KMS-11 (cell line): Measurements from ENCODE around the gene MYO7B.

Experiments used
- H2AFZ ChIP-seq: fragments of 200-600 bp; sonication (generic); 2 replicates; pipeline ENCODE4 v1.6.1; 2016; ENCODE audit warnings: antibody characterized with exemption, mixed run types, low read depth
- H3K27ac ChIP-seq: fragments of 200-600 bp; sonication (generic); 2 replicates; pipeline ENCODE4 v1.6.1; 2016; ENCODE audit warnings: mild to moderate bottlenecking, mixed run types
- H3K27me3 ChIP-seq: fragments of 200-600 bp; sonication (generic); 2 replicates; pipeline ENCODE4 v1.6.1; 2017; ENCODE audit warnings: mild to moderate bottlenecking, low read depth, mixed run types, moderate library complexity; ENCODE audit not compliant: insufficient read depth
- H3K36me3 ChIP-seq: fragments of 200-600 bp; sonication (generic); 2 replicates; pipeline ENCODE4 v1.6.1; 2017; ENCODE audit warnings: mild to moderate bottlenecking, mixed run types; ENCODE audit not compliant: insufficient read depth
- H3K4me1 ChIP-seq: fragments of 200-600 bp; sonication (generic); 2 replicates; pipeline ENCODE4 v1.6.1; 2016; ENCODE audit warnings: mild to moderate bottlenecking, low read depth, mixed run types; ENCODE audit not compliant: poor library complexity, severe bottlenecking
- H3K4me2 ChIP-seq: fragments of 200-600 bp; sonication (generic); 2 replicates; pipeline ENCODE4 v1.7.0; 2016; ENCODE audit warnings: mild to moderate bottlenecking, mixed run types
- H3K4me3 ChIP-seq: fragments of 200-600 bp; sonication (generic); IDR thresholded peaks from 2 replicates; pipeline ENCODE4 v1.6.1; 2017; ENCODE audit warnings: low read depth, low read length, mixed read lengths; ENCODE audit not compliant: insufficient read depth
- H3K79me2 ChIP-seq: fragments of 200-600 bp; sonication (generic); 2 replicates; pipeline ENCODE4 v1.6.1; 2016; ENCODE audit warnings: low read depth, mixed run types; ENCODE audit not compliant: insufficient read depth
- H3K9ac ChIP-seq: fragments of 200-600 bp; sonication (generic); 2 replicates; pipeline ENCODE4 v1.6.1; 2016; ENCODE audit warnings: mild to moderate bottlenecking, mixed run types
- H4K20me1 ChIP-seq: fragments of 200-600 bp; sonication (generic); 2 replicates; pipeline ENCODE4 v1.6.1; 2016; ENCODE audit warnings: mild to moderate bottlenecking, mixed run types; ENCODE audit not compliant: insufficient read depth
- TF ChIP-seq, protein P1 (sequence below): fragments of 200-600 bp; sonication (generic); conservative IDR thresholded peaks from 2 replicates; pipeline ENCODE4 v1.6.1; 2017; ENCODE audit warnings: low read depth, mild to moderate bottlenecking, antibody characterized with exemption, low read length, moderate library complexity, mixed read lengths

Gene MYO7B

DNA sequence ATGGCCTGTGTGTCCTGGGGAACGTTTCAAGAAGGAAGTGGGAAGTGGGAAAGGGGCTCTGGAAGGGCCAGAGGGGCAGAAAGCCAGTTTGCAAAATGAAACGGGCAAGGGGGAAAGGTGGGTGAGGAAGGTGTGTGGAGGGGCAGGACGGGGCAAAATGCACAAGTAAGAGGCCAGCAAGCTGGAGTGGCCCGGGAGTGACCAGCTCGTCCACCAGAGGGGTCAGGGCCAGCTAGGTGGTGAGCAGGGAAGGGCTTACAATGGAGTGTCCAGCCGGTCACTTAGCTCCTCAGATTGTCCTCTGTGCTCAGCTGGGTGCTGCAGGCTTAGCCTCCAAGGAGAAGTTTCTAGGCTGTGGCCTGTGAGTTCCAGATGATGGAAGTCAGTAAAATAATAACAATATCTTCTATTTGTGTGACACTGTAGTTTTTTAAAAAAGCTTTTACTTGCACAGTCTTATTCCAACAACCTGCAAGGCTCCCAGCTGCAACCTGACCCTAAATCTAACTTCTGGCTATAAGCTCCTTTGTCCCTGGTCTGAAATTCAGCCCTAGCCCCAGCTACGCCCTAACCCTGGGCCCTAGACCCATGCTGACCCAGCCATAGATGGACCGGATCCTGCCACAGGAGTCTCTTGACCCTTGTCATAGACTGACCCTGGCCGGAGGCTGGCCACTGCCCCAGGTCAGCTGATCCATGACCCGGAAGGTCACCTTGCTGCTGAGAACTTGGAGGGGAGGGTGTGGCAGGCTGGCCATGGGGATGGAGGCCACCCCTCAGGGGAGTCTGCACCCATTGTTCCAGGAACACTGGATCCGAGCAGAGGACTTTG is 29.2 kb downstream of the MYO7B start:
- H4K20me1 ChIP-seq, result no peaks in the 10 kb centered on the region
- no peak overlapping the region; the same call in 1 of the 2 replicates for H3K4me2 ChIP-seq
- no peak overlapping the region for H3K4me3 ChIP-seq
- H3K79me2 ChIP-seq, result no peaks in the 10 kb centered on the region
- H2AFZ ChIP-seq, result no peak overlapping the region
- H3K4me1 ChIP-seq, result peaks cover 19% of the 10 kb centered on the region
- H3K36me3 ChIP-seq, result no peaks in the 10 kb centered on the region
- H3K27ac ChIP-seq, result no peak overlapping the region
- no peak overlapping the region for H3K9ac ChIP-seq
- peaks cover 39% of the 10 kb centered on the region; the same call in 1 of the 2 replicates for H3K27me3 ChIP-seq
- TF ChIP-seq, protein P1, sequence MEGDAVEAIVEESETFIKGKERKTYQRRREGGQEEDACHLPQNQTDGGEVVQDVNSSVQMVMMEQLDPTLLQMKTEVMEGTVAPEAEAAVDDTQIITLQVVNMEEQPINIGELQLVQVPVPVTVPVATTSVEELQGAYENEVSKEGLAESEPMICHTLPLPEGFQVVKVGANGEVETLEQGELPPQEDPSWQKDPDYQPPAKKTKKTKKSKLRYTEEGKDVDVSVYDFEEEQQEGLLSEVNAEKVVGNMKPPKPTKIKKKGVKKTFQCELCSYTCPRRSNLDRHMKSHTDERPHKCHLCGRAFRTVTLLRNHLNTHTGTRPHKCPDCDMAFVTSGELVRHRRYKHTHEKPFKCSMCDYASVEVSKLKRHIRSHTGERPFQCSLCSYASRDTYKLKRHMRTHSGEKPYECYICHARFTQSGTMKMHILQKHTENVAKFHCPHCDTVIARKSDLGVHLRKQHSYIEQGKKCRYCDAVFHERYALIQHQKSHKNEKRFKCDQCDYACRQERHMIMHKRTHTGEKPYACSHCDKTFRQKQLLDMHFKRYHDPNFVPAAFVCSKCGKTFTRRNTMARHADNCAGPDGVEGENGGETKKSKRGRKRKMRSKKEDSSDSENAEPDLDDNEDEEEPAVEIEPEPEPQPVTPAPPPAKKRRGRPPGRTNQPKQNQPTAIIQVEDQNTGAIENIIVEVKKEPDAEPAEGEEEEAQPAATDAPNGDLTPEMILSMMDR, result no peak

DNA sequence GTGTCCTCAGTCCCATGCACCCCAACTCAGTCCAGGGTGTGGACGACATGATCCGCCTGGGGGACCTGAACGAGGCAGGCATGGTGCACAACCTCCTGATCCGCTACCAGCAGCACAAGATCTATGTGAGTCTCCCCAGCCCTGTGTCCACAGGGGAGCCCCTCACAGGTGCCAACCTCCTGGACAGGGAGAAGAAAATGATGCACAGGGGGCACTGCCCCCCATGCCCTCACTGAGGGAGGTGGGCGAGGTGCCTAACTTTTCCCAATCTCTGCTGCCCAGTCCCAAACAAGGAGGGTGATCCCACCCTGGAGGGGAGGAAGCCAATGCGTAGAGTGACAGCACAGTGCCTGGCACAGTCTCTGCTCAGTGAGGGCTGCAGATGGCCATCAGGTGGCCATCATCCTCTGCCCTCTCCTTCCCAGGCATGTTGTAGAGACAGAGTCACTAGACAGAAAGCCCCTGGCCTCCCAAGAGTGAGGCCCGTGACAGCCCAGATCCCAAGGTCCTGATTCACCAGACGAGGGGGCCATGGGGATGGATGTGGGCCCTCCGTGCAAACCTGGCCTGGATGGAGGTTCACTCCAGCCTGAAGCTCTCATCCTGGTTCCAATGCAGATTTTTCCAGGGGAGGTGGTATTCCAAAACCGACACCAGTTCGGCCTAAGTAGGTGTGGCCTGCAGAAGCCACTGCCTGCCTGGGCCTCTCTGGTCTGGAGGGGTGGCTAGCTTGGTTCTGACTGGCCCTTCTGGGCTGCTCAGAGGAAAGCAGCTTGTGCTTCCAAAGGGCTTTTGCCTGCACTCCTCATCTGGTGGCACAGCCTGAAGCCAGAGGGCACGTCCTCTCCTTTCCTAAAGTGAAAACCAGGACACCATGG is 30.0 kb downstream of the MYO7B start:
- no peaks in the 10 kb centered on the region for H3K79me2 ChIP-seq
- peaks cover 33% of the 10 kb centered on the region; the same call in 1 of the 2 replicates for H3K27me3 ChIP-seq
- no peak overlapping the region for H2AFZ ChIP-seq
- no peak overlapping the region for H3K4me2 ChIP-seq
- H3K27ac ChIP-seq, result no peak overlapping the region
- H4K20me1 ChIP-seq, result no peaks in the 10 kb centered on the region
- no peak overlapping the region for H3K4me3 ChIP-seq
- H3K36me3 ChIP-seq, result no peaks in the 10 kb centered on the region
- H3K4me1 ChIP-seq, result peaks cover 19% of the 10 kb centered on the region
- TF ChIP-seq, protein P1, result no peak
- no peak overlapping the region for H3K9ac ChIP-seq

DNA sequence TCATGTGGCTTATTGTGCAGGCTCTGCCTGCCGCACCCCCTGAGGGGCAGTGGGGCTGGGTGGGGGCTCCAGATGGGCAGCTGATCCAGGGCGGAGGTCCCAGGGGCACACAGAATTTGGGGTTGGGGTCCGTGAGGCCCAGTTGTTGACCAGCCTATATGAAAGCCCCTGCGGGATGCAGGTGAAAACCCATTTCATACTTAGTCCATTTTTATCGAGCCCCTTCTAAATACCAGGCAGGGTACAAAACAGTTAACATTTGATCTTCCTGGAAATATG is 30.6 kb downstream of the MYO7B start:
- H3K4me1 ChIP-seq, result peaks cover 19% of the 10 kb centered on the region

DNA sequence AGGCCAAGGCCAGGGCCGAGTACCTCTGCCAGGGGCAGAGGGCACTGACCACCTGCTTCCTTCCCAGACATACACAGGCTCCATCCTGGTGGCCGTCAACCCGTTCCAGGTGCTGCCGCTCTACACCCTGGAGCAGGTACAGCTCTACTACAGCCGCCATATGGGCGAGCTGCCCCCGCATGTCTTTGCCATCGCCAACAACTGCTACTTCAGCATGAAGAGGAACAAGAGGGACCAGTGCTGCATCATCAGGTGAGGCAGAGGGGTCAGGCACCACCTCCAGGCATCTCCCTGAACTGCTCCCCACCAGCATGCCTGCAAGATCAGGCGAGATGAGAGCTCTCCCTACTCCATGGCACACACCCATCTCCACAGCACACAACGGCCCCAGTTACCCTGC is 31.1 kb downstream of the MYO7B start:
- no peaks in the 10 kb centered on the region for H4K20me1 ChIP-seq
- H3K4me1 ChIP-seq, result peaks cover 19% of the 10 kb centered on the region
- H3K36me3 ChIP-seq, result no peaks in the 10 kb centered on the region
- H3K9ac ChIP-seq, result no peak overlapping the region
- no peak overlapping the region for H3K4me2 ChIP-seq
- peaks cover 31% of the 10 kb centered on the region; the same call in 1 of the 2 replicates for H3K27me3 ChIP-seq
- no peak overlapping the region for H2AFZ ChIP-seq
- no peak overlapping the region for H3K4me3 ChIP-seq
- no peaks in the 10 kb centered on the region for H3K79me2 ChIP-seq
- H3K27ac ChIP-seq, result no peak overlapping the region
- TF ChIP-seq, protein P1, result no peak

More for the DNA sequence above, 30.6 kb downstream of the MYO7B start:
- Histone ChIP-seq H3K9ac (no peak overlapping the region), H2AFZ (no peak overlapping the region), H3K36me3 (no peaks in the 10 kb centered on the region), H4K20me1 (no peaks in the 10 kb centered on the region), H3K27ac (no peak overlapping the region), H3K4me2 (no peak overlapping the region), H3K79me2 (no peaks in the 10 kb centered on the region), H3K4me3 (no peak overlapping the region), H3K27me3 (peaks cover 31% of the 10 kb centered on the region; the same call in 1 of the 2 replicates)
- TF ChIP-seq, protein P1, result no peak
